ELF-1 (cell line): ENCODE measurements around the gene HMGXB4.
"Not testable (repeated sequence)": the region's sequence is repeated elsewhere in the genome, so short reads cannot be mapped to it uniquely, and the experiment has no call there.

Experiments
- DNase-seq: peaks from one replicate; pipeline ENCODE4 v3.0.0-alpha.2; 2016; ENCODE audit warnings: low read depth, low spot score

HMGXB4 gene, protein sequence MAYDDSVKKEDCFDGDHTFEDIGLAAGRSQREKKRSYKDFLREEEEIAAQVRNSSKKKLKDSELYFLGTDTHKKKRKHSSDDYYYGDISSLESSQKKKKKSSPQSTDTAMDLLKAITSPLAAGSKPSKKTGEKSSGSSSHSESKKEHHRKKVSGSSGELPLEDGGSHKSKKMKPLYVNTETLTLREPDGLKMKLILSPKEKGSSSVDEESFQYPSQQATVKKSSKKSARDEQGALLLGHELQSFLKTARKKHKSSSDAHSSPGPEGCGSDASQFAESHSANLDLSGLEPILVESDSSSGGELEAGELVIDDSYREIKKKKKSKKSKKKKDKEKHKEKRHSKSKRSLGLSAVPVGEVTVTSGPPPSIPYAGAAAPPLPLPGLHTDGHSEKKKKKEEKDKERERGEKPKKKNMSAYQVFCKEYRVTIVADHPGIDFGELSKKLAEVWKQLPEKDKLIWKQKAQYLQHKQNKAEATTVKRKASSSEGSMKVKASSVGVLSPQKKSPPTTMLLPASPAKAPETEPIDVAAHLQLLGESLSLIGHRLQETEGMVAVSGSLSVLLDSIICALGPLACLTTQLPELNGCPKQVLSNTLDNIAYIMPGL

DNA sequence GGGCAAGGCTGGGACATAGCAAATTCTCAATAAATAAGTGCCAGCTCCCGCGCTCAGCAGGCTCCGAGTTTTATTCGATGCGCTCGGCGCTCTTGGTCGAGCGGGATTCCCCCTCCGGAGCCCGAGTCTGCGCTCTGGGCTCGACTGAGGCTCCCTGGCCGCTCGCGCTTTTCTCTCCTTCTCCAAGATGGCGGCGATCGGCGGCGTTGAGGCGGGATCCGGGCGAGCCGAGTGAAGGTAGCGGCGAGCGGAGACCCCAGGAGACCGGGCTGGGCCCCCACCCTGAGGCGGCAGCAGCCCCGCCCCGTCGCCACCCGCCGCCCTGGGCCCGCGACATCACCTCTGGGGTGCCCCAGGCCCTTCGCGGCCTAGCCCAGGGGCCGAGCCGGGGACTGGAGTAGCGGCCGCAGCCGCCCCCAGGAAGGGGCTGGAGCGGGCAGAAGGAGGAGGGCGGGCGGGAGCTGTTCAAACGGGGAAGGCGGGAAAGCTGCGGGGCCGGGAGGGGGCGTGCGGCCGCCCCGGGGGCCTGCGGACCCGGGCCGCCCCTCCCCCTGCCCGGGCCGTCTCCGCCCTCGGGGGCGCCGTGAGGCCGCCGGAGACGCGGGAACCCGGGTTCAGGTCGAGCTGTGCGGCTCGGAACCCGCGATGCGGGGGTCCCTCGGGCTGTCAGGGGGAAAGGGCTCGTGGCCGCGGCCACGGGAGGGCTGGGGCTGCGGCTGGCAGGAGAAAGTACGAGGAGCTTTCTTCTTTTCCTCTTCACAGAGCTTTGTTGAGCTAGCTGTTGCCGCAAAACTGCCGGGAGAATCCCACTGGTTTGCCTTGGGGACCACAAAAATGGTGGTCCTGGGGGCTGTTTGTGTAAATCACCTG, at the start of gene HMGXB4:
Gene HMGXB4 (plus strand): TSS at position 173 of the 870 bp plus-strand sequence. CDS start 4,898 bp downstream, outside the sequence.
- DNase-seq = peak; percentile 87

DNA sequence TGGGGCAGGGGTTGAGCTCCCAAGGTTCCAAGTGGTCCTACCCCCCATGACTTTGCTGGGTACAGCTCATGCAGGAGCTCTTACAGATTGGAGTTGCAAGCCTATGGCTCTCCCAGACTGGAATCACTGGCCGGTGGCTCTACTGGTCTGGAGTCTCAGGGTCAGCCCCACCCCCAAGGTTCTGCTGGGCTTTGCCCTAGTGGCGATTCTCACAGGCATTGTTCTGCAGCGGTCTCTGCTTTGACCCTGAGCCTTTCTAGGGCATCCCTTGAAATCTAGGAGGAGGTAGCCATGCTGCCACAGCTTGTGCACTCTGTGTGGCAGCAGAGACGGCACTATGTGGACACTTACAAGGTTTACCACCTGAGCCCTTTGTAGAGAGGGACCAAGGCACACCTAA, 49.3 kb upstream of the HMGXB4 start:
- no peak for DNase-seq

DNA sequence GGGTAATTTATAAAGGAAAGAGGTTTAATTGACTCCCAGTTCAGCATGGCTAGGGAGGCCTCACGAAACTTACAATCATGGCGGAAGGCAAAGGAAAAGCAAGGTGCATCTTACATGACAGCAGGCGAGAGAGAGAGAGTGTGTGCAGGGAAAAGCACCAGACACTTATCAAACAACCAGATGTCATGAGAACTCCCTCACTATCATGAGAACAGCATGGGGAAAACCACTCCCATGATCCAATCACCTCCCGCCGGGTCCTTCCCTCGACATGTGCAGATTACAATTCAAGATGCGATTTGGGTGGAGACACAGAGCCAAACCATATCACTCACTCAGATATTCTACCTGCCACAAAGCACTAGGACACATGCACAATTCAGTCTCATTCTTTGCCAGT, 48.1 kb upstream of the HMGXB4 start:
- DNase-seq = no peak

DNA sequence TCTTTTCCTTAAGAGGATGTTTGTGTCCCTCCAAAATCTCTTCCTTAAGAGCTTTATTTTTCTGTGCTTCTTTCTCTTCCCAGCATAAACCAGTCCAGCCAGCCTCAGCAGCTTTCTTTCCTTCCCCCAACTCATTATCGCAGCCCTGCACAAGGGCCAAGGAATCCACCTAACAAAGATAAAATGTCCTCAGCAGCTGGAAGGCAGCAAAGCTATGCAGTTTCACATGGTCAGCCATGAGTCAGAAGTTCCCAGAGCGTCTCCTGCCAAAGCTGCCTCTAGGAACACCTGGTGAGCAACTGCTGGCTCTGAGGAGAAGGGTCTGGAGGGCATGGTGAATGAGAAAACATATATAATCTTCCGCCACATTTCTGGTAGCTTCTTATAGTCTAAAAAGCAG, 45.3 kb upstream of the HMGXB4 start:
- DNase-seq = peak; percentile 46

DNA sequence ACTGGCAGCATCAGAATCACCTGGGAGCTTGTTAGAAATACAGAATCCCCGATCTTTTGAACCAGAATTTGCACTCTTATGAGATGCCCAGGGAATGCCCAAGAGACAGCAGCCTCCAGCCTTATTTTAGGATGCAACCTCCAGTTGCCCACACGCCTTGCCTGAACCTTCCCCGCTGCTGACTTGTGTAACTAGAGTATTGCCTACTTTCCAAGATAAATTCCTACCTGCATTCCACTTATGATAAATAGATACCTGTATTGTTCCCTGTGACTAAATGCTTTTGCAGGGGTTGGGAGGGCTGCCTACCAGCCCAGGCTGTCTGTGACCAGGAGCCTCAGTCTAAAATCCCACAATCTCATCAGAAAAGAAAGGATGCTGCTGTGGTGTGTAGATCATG, 44.3 kb upstream of the HMGXB4 start:
- no peak for DNase-seq

DNA sequence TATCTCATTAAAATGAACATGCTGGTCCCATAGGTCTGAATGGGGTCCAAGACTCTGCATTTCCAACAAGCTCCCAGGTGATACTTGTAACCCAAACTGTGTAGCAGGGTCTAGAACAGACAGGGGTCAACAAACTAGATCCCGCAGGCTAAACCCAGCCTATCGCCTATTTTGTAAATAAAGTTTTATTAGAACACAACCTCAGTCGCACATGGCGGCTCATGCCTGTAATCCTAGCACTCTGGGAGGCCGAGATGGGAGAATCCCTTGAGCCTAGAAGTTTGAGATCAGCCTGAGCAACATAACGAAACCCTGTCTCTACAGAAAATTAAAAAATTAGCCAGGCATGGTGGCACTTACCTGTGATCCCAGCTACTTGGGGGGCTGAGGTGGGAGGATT, 42.3 kb upstream of the HMGXB4 start:
- no peak for DNase-seq

DNA sequence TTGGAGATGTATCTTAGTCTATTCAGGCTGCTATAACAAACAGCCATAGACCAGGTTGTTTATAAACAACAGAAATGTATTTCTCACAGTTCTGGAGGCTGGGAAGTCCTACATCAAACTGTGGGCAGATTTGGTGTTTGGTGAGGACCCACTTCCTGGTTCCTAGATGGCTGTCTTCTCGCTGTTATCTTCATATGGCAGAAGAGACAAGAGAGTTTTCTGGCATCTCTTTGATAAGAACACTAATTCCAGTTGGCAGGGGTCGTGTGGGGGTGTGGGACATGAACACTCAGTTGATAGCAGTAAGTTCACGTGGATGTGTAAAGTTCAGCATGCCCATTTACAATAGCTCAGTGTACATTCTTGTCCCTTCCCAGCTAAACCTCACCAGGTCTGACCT, 41.3 kb upstream of the HMGXB4 start:
- no peak for DNase-seq

DNA sequence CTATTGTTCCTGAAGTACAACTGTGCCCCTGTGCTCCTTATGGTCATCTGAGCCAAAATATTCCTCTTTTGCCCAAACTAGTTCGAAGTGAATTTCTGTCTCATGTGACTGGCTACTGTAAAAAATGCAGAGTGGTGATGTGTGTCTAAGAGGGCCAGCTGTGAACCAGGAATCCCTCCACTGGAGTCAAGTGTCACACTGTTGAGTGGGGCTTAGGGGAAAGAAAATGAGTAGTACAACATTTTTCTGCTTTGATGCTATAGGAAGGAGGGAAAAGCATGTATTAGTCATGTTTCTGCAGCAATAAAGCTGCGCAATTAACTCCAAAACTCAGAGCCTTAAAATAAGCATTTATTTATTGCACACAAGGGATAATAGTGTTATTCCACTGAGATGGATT, 39.8 kb upstream of the HMGXB4 start:
- DNase-seq = no peak

DNA sequence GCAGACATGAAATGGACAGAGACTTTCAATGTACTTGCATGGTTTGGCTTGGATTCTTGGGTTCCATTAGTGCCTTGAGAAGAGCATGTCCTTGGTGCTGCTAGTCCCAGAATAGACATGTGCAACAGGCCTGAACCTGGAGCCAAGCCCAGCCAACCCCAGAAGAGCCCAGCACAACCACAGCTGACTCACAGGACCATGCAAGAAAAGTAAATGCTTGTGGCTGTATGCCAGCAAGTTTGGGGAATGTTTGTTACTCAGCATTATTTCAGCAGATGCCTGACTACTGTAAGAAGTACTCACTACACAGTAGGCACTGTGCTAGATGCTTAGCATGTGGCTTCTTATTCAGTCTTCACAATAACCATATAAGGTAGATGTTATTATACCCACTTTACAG, 39.2 kb upstream of the HMGXB4 start:
- no peak for DNase-seq

DNA sequence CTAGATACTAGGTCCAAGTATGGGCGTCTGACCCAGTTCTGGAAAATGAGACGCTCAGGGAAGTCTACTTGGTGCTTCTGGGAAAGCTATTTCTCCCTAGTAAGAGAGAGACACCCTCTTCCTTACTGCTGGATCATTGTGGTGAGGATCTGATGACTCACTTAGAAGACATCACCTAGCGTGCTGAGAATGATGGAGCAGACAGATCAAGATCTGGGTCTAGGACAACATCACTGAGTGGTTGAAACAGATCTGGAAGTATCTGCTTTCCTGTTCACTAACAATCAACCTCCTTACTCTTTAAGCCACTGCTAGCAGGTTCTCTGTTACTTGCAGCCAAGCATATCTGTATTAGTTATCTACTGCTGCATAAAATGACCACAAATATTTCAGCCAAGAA, 38.3 kb upstream of the HMGXB4 start:
- DNase-seq = no peak

DNA sequence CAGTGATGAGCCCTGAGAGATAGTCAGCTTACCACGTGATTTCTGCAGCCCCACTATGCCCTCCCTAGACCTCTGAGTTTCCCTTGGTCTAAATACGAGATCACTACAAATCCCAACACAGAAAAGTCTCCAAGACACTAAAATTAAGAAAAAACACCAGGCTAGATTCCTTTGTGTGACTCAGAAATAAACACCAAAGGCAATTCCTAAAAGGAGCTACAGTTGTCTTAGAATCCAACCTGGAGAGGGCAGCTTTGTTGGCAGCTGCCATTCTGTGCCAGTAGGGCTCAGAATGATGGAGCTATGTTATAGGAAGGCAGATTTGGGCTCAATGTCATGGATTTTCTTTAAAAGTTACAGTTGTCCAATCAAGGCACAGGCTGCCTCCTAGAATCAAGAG, 37.1 kb upstream of the HMGXB4 start:
- DNase-seq = no peak

DNA sequence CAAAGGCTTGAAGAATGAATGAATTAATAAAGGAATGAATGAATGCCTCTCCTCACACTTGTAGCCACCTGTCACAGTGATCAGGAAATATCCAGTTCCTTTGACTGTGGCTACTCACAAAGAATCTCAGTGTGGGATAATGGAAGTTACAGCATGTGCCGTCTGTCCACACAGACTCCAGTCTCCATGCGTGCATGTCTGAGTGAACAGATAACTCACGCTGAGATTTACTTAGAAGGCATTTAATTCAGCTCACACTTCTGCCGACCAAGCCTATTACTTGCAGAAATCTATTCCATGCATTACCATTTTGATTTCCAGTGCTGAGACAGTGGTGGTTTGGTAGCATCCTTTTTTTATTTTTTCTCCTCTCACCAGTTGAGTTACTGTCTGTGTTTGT, 32.3 kb upstream of the HMGXB4 start:
- DNase-seq = no peak

DNA sequence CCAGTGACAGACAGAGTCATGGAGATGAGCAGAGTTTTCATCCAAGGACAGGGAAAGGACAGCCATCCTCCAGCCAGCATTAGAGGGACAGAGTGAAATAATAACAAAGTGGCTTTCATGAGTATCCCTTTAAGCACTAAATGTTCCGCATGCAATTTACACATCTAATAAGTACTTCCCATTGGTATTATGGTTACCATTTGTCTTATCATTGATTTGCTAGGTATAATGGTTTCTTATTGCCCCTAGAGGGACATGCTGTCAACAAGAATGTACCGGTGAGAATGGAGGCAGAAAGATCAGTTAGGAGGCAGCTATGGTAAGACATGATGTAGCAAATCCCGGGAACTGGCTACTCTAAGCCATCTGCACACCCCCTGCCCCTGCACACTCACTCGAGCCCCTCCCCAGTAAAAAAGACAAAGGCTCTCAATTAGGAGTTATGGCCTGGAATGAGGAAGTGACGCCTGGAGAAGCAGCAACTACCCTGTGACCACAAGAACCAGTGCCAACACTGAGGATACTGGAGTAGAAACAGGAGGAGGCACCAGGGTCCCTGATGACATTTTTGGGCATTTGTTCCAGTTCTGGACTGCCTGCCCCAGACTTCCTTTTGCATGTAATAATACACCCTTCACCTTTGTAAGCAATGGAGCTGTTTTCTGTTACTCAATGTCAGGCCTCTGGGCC, 30.2 kb upstream of the HMGXB4 start:
- DNase-seq = peak; percentile 67

DNA sequence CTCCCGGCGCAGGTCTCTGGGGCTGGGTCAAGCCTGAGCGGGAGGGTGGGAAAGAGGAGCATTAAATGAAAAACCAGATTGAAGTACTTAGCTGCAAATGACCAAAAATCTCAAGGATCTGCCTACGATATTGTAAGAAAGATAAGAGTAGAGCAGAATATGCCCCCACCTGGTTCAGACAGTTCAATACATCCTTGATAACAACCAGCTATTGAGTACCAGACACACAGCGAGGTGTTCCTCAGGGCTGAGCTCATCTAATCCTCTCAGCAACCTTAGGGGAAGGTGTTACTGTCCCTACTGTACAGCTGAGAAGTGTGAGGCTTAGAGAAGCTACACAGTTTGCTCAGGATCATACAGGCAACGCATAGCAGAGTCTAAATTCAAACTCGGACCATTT, 27.4 kb upstream of the HMGXB4 start:
- DNase-seq = no peak

DNA sequence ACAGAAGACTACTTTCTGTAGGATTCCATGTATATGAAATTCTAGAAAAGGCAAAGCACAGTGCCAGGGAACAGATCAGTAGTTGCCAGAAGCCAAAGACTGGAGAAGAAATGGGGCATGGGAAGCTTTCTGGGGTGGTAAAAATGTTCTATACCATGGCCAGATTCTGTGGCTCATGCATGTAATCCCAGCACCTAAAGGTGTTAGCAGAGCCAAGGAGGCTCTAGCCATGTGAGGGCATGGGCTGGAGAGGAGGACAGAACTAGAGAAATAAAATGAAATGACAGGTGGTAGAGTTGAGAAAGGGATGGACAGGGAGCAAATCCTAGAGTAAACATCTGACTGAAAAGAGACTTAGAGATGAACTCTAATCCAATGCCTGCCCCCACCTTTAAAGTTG, 26.9 kb upstream of the HMGXB4 start:
- no peak for DNase-seq

DNA sequence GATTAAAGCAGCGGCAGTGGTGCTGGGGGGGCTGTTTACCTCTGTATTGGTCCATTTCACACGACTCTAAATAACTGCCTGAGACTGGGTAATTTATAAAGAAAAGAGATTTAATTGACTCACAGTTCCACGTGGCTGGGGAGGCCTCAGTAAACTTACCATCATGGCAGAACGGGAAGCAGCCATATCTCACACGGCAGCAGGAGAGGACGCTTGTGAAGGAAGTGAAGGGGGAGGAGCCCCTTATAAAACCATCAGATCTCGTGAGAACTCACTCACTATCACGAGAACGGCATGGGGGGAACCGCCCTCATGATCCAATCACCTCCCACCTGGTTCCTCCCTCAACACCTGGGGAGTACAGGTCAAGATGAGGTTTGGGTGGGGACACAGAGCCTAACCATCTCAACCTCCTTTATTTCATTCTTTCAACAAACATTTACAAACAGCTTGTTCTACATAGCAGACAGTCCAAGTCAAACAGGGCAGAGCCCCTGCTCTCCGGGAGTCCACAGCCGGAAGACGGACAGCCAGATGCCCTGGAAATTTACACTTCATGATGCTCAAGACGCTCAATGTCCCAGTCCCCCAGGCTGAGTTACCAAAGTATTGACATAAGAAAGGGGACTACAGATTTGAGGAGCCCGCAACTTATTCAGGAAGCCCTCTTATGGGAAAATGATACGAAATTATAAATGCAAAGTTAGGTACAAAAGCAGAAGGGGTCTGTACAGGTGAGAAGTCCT, 26.3 kb upstream of the HMGXB4 start:
- DNase-seq = no peak

DNA sequence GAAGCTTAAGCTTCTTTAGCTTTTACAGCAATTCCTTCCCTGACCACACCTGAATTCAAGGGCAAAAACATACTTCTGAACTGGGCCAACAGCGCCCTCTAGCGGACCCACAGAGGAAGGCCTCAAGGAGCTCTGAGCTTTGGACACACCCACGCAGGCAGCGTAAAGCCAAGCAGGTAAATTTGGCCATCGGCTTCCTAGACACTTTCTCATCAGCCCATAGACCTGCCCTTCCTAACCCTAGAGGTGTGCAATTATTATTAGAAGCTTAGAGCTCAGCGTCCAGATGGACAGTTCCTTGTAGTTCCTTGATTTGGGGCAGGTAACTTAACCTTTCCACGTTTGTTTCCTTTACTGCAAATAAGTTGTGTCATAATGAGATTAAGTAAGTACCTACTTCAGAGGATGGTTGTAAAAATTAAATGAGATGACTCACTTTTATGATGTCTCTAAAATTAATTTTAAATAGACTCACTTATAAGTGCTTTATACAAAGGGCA, 25.7 kb upstream of the HMGXB4 start:
- peak; percentile 86 for DNase-seq

DNA sequence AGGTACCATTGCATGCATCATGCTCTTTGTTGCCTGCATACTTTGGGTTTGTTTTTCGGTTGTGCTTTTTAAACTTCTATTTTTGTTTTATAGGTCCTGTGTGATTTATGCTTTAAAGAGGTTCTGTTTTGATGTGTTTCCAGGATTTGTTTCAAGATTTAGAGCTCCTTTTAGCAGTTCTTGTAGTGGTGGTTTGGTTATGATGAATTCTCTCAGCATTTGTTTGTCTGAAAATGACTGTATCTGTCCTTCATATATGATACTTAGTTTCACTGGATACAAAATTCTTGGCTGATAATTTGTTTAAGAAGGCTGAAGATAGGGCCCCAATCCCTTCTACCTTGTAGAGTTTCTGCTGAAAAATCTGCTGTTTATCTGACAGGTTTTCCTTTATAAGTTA, 18.5 kb upstream of the HMGXB4 start:
- DNase-seq = not testable (repeated sequence)

DNA sequence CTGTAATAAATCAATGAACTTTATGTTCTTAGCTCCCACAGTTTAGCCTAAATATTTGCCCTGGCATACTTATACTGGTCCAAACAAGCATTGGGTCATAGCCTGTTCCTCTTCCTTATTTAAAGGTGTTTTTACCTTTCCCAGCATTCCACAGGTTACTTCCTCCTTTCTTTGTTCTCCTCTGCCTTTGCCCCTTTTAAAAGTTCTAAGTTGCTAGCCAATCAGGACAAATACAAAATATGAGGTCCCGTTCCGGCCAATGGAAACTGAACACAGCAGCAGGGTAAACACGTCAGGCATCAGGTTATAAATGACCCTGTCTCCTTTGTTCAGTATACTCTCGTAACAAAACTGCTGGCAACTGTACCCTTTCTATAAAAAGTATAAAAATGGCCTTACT, 12.8 kb upstream of the HMGXB4 start:
- DNase-seq = not testable (repeated sequence)

DNA sequence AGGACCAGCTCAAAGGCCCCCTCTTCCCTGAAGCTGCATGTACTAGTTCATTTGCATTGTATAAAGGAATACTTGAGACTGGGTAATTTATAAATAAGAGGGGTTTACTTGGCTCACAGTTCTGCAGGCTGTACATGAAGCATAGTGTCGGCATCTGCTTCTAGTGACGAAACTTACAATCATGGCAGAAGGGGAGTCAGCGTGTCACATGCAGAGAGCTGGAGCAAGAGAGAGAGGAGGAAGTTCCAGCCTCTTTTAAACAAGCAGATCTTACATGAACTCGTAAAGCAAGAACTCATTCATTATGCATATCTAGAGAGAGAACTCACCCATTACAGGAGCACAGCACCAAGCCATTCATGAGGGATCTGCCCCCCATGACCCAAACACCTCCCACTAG, 7.1 kb upstream of the HMGXB4 start:
- DNase-seq = no peak

DNA sequence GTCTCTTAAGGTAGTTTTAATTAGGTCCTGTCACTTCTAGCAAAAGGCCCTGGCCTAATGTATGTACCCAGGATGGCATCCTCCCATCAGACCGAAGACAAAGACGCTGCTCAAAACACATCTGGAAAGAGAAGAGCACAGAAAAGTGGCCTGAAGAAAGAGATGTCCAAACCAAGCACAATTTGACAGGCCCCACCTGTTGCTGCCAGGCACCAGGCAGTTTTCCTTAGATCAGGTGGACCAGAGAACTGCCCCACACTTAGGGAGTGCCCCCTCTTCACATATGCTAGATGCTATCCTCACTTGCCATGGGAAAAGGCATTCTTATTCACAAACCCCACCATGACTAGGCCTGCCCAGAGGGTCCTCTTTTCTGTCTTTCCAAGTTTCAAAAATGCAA, 3.3 kb upstream of the HMGXB4 start:
- DNase-seq = no peak
